Sigmoid colon (tissue), 4 donors: ENCODE measurements around the gene FRMPD4.

ENCODE experiments used
- CTCF ChIP-seq, 4 experiments: fragments of 450-650 bp in 3 of 4; fragments of 200-600 bp in 1 of 4; IDR thresholded peaks; one replicate each; pipeline ENCODE4 v1.5.1; 2016 to 2019; ENCODE audit warnings: antibody characterized with exemption in 4 of 4, mild to moderate bottlenecking in 3 of 4, moderate library complexity in 2 of 4
- EP300 ChIP-seq, 4 donors: sonication (generic); formaldehyde crosslinking; IDR thresholded peaks; one replicate each; pipeline ENCODE4 v1.6.1; 2017; ENCODE audit warnings: antibody characterized with exemption in 4 of 4
- POLR2A ChIP-seq, 2 donors: fragments of 450-650 bp; IDR thresholded peaks; one replicate each; pipeline ENCODE4 v1.6.1; 2016; ENCODE audit warnings: antibody characterized with exemption in 2 of 2, mild to moderate bottlenecking in 2 of 2, moderate library complexity in 2 of 2
- POLR2AphosphoS5 ChIP-seq, 4 donors: sonication (generic); formaldehyde crosslinking; IDR thresholded peaks; one replicate each; pipeline ENCODE4 v1.6.1; 2017; ENCODE audit warnings: antibody characterized with exemption in 4 of 4

- TF ChIP-seq CTCF (IDR thresholded peaks at IDR 0.05) (no peak), POLR2A (IDR thresholded peaks at IDR 0.05) (no peak), EP300 (IDR thresholded peaks at IDR 0.05) (no peak), POLR2AphosphoS5 (IDR thresholded peaks at IDR 0.05) (no peak)
Observed at GRCh38 chrX:12548341-12548740, 410.1 kb downstream of the FRMPD4 start.
